Parathyroid adenoma (tissue), 2 donors: ENCODE measurements around the gene PPIF.

Experiments
- H2AFZ ChIP-seq: fragments of 300-600 bp; sonication (generic); one replicate; pipeline ENCODE4 v1.7.0; 2017; ENCODE audit warnings: antibody characterized with exemption, mild to moderate bottlenecking
- H3K27ac ChIP-seq: fragments of 300-600 bp; sonication (generic); one replicate; pipeline ENCODE4 v1.7.0; 2017
- H3K27me3 ChIP-seq: fragments of 300-600 bp; sonication (generic); one replicate; pipeline ENCODE4 v1.7.0; 2017; ENCODE audit warnings: low read length; ENCODE audit not compliant: control insufficient read depth, insufficient read depth
- H3K36me3 ChIP-seq: fragments of 300-600 bp; sonication (generic); one replicate; pipeline ENCODE4 v1.7.0; 2017; ENCODE audit warnings: low read length; ENCODE audit not compliant: control insufficient read depth, insufficient read depth
- H3K4me1 ChIP-seq: fragments of 300-600 bp; sonication (generic); one replicate; pipeline ENCODE4 v1.7.0; 2017; ENCODE audit warnings: control low read depth
- H3K4me2 ChIP-seq: fragments of 300-600 bp; sonication (generic); one replicate; pipeline ENCODE4 v1.7.0; 2017; ENCODE audit warnings: low read length
- H3K4me3 ChIP-seq: fragments of 300-600 bp; sonication (generic); one replicate; pipeline ENCODE4 v1.7.0; 2017; ENCODE audit warnings: low read depth, low read length
- H3K79me2 ChIP-seq: fragments of 300-600 bp; sonication (generic); one replicate; pipeline ENCODE4 v1.7.0; 2017; ENCODE audit warnings: control low read depth
- H3K9ac ChIP-seq: fragments of 300-600 bp; sonication (generic); one replicate; pipeline ENCODE4 v1.7.0; 2017; ENCODE audit warnings: mild to moderate bottlenecking
- H3K9me3 ChIP-seq: fragments of 300-600 bp; sonication (generic); one replicate; pipeline ENCODE4 v1.7.0; 2017; ENCODE audit warnings: low read length; ENCODE audit not compliant: control insufficient read depth
- TF ChIP-seq, protein P1 (sequence below): fragments of 300-600 bp; sonication (generic); IDR thresholded peaks from one replicate; pipeline ENCODE4 v1.7.0; 2017; ENCODE audit warnings: antibody characterized with exemption, mild to moderate bottlenecking
- donor health status: primary hyperparathyroidism.

PPIF gene

DNA sequence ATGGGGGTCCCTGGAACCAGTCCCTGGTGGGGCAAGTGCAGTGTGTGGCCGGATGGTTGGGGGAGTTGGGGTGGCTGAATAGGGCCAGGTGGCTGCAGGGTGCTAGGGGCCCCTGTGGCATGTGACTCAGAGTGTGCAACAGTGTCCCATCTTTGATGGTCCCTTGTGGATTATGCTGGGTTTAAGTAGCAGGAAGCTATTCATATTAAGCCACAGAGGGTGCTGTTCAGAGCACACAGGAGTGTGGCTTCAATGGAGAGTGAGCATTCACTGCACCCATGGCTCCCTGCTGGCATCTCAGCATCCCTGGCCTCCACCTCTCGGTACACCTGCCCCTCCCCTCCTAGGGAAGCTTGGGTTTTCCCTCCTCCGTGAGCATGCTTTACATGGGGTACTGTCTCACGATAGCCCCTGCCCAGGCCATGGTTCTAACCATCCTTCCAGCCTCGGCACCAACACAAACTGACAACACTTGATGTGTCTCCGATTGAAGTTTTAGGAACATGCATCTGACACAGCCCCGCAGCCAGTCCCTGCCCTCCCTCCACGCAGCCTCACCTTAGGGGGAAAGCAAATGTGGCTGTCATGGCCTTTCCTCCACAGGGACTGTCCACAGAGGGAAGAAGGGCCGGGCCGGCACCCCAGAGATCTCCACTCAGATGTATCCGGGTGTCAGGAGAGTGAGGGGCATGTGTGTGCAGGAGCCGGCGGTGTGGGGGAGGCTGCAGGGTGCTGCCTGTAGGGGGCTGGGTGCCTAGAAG, 30.4 kb upstream of the PPIF start:
- Histone ChIP-seq H3K9me3 (no peaks in the 10 kb centered on the region), H3K79me2 (no peaks in the 10 kb centered on the region), H3K36me3 (no peaks in the 10 kb centered on the region), H2AFZ (no peak overlapping the region), H3K4me1 (no peaks in the 10 kb centered on the region), H3K27ac (no peak overlapping the region), H3K4me3 (no peak overlapping the region), H3K9ac (no peak overlapping the region), H3K27me3 (no peaks in the 10 kb centered on the region), H3K4me2 (no peak overlapping the region)
- TF ChIP-seq, protein P1, sequence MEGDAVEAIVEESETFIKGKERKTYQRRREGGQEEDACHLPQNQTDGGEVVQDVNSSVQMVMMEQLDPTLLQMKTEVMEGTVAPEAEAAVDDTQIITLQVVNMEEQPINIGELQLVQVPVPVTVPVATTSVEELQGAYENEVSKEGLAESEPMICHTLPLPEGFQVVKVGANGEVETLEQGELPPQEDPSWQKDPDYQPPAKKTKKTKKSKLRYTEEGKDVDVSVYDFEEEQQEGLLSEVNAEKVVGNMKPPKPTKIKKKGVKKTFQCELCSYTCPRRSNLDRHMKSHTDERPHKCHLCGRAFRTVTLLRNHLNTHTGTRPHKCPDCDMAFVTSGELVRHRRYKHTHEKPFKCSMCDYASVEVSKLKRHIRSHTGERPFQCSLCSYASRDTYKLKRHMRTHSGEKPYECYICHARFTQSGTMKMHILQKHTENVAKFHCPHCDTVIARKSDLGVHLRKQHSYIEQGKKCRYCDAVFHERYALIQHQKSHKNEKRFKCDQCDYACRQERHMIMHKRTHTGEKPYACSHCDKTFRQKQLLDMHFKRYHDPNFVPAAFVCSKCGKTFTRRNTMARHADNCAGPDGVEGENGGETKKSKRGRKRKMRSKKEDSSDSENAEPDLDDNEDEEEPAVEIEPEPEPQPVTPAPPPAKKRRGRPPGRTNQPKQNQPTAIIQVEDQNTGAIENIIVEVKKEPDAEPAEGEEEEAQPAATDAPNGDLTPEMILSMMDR = no peak

DNA sequence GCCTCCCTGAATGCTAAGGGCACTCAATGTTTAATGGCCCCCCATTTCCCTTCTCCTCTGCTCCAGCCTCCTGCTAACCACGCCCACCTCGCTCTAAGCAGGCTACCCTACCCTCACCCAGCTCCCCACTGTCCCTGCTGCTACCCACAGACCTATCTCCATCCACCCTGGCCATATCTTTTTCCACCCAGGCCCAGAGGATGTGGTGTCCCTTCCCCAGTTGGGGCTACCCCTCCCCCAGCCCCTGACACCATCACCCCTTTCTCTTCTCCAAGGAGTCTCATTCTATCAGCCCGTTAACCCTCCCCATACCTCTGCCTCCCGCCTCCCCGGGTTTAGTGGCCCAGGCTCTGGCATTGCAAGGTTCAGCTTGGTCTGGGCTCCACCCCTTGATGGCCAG, 28.9 kb upstream of the PPIF start:
- Histone ChIP-seq H3K27ac (no peak overlapping the region), H3K4me1 (no peaks in the 10 kb centered on the region), H3K9me3 (no peaks in the 10 kb centered on the region), H3K36me3 (no peaks in the 10 kb centered on the region), H3K9ac (no peak overlapping the region), H3K4me3 (no peak overlapping the region), H2AFZ (no peak overlapping the region), H3K4me2 (no peak overlapping the region), H3K79me2 (no peaks in the 10 kb centered on the region), H3K27me3 (no peaks in the 10 kb centered on the region)
- TF ChIP-seq, protein P1 = no peak

DNA sequence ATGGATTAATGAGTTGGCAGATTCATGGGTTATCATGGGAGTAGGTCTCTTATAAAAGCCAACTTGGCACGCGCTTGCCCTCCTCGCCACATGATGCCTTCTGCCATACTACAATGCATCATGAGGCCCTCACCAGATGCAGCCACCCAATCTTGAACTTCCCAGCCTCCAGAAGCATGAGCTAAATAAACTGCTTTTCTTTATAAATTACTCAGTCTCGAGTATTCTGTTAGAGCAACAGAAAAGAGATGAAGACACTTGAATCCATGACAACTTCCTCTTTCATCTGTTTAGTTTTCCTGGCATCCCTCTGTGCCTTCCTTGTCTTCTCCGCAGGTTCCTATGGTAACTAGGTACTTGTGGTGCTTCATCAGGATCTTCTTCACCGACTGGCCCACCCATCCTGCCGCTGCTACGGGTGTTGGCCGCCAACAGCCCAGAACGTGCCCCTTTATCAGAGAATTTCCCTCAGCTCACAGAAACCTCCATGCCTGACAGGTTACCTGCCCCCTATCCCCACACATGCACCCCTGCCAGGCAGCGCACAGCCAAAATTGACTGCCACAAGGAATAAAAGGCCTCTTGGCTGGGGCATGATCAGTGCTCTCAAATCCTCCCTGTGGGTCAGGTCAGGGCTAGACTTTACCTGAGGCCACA, 28.0 kb upstream of the PPIF start:
- no peaks in the 10 kb centered on the region for H3K27me3 ChIP-seq
- TF ChIP-seq, protein P1 = no peak
- no peaks in the 10 kb centered on the region for H3K9me3 ChIP-seq
- no peaks in the 10 kb centered on the region for H3K4me1 ChIP-seq
- H3K4me2 ChIP-seq = no peak overlapping the region
- H3K79me2 ChIP-seq = no peaks in the 10 kb centered on the region
- no peak overlapping the region for H2AFZ ChIP-seq
- H3K27ac ChIP-seq = no peak overlapping the region
- H3K4me3 ChIP-seq = no peak overlapping the region
- H3K36me3 ChIP-seq = no peaks in the 10 kb centered on the region
- H3K9ac ChIP-seq = no peak overlapping the region

DNA sequence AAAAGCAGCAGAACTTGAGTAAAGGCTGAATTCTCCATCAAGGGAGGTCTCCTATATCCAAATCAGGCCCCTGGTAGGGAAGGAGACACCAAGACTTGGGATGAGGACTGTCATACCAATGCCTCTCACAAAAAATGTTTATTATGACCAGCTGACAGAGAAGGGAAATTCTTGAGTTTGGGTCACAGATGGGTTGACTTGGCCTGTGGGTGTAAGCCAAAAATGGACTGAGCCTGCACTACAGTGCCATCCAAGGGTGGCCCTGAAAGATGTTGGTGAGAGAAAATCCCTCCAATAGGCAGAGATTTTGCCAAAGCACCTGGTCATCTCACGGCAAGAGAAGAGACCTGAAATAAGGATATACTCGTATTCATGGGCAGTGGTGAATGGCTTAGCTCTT, 27.0 kb upstream of the PPIF start:
- Histone ChIP-seq H3K9me3 (no peaks in the 10 kb centered on the region), H3K4me3 (no peak overlapping the region), H3K4me1 (no peaks in the 10 kb centered on the region), H3K27me3 (no peaks in the 10 kb centered on the region), H3K36me3 (no peaks in the 10 kb centered on the region), H2AFZ (no peak overlapping the region), H3K9ac (no peak overlapping the region), H3K4me2 (no peak overlapping the region), H3K27ac (no peak overlapping the region), H3K79me2 (no peaks in the 10 kb centered on the region)
- TF ChIP-seq, protein P1 = no peak
